Stomach (tissue), 9 donors: ENCODE measurements around the gene PHF20. TPM values are rescaled to one million over a fixed set of nuclear protein-coding genes. Genes with fewer than 3 reads are reported as not detected.
"Not testable (repeated sequence)": the region's sequence is repeated elsewhere in the genome, so short reads cannot be mapped to it uniquely, and the experiment has no call there.

ENCODE experiments used
- DNase-seq, 2 donors: peaks; one replicate each; pipeline versions ENCODE4 v3.0.0 to v3.0.0-alpha.2; 2013 to 2019
- H3K27ac ChIP-seq, 5 donors: fragments of 200-600 bp in 4 of 5; sonication (generic) in 4 of 5; one replicate each; pipeline ENCODE4 v1.5.1; 2013 to 2019; ENCODE audit warnings: mild to moderate bottlenecking in 1 of 5, moderate library complexity in 1 of 5
- H3K27me3 ChIP-seq, 3 donors: fragments of 200-600 bp; sonication (generic); one replicate each; pipeline ENCODE4 v1.5.1; 2017 to 2019; ENCODE audit warnings: mixed run types in 1 of 3
- H3K36me3 ChIP-seq, 4 donors: fragments of 200-600 bp; sonication (generic); 1 replicate in 3 of 4; 2 replicates in 1 of 4; pipeline ENCODE4 v1.5.1; 2016 to 2019
- H3K4me1 ChIP-seq, 4 donors: fragments of 200-600 bp; sonication (generic); one replicate each; pipeline ENCODE4 v1.5.1; 2016 to 2019
- H3K4me3 ChIP-seq, 4 donors: fragments of 200-600 bp; sonication (generic) in 3 of 4; one replicate each; pipeline ENCODE4 v1.5.1; 2016 to 2019; ENCODE audit warnings: mild to moderate bottlenecking in 1 of 4
- H3K9me3 ChIP-seq, 4 donors: fragments of 200-600 bp; sonication (generic); one replicate each; pipeline ENCODE4 v1.5.1; 2016 to 2019
- CTCF ChIP-seq, 7 experiments: fragments of 450-650 bp in 4 of 7; fragments of 200-600 bp in 3 of 7; sonication (generic) in 3 of 7; IDR thresholded peaks; one replicate each; pipeline ENCODE4 v1.5.1; 2016 to 2019; ENCODE audit warnings: antibody characterized with exemption in 7 of 7, control low read depth in 2 of 7, mild to moderate bottlenecking in 1 of 7
- EP300 ChIP-seq: sonication (generic); formaldehyde crosslinking; IDR thresholded peaks from one replicate; pipeline ENCODE4 v1.6.1; 2017; ENCODE audit warnings: antibody characterized with exemption
- POLR2A ChIP-seq, 4 donors: fragments of 450-650 bp; IDR thresholded peaks; one replicate each; pipeline ENCODE4 v1.6.1; 2016; ENCODE audit warnings: antibody characterized with exemption in 4 of 4, control low read depth in 2 of 4, mild to moderate bottlenecking in 1 of 4, moderate library complexity in 1 of 4
- POLR2AphosphoS5 ChIP-seq, 3 donors: sonication (generic); formaldehyde crosslinking; IDR thresholded peaks; one replicate each; pipeline ENCODE4 v1.6.1; 2016; ENCODE audit warnings: antibody characterized with exemption in 3 of 3
- WGBS, 5 donors: extraction: QIAGEN DNeasy Blood & Tissue Kit in 3 of 5; methylation state at CpG; one replicate each; pipeline versions ENCODE4 v1.1.5 to v1.1.7; 2013 to 2018; 5-methylcytosine and 5-hydroxymethylcytosine counted together
- intact Hi-C: fragments of 100-400 bp; cut with DNase I; formaldehyde crosslinking; loops from one replicate; pipeline ENCODE4 v1.15.1; 2023; ENCODE audit warnings: low total_unique reads
- polyA plus RNA-seq, 3 donors: library from polyadenylated mRNA; stranded (reverse); fragments of 200-250 nt; gene quantifications; one replicate each; pipeline ENCODE4 v1.2.3, GENCODE V29; 2013
- total RNA-seq, 5 donors: library from RNA; depleted of rRNA; stranded (reverse); fragments of >200 nt; gene quantifications; one replicate each; pipeline versions ENCODE4 v1.1.0 to v1.2.3, GENCODE V29; 2014 to 2016
- donor health status: healthy with polysubstance abuse.
- donor health status: Bipolar disorder and iron deficiency.
- donor health status: healthy.

Gene PHF20
- total and polyA plus RNA-seq, 8 donors: 18.3 to 135 (median 31.5) TPM

- Histone ChIP-seq H3K36me3 (peaks cover 20 to 77% (median 69%) of the 10 kb centered on the region in 4 donors), H3K27me3 (no peaks in the 10 kb centered on the region), H3K4me1 (peaks cover 0 to 13% (median 7%) of the 10 kb centered on the region in 4 donors), H3K4me3 (no peak overlapping the region), H3K27ac (no peak overlapping the region), H3K9me3 (peaks cover 3 to 21% (median 15%) of the 10 kb centered on the region in 4 donors)
- intact Hi-C loops: no loop called here
- no peak for DNase-seq
- TF ChIP-seq POLR2AphosphoS5 (IDR thresholded peaks at IDR 0.05): no peak
- no peak for TF ChIP-seq POLR2A (IDR thresholded peaks at IDR 0.05)
- no peak for TF ChIP-seq EP300
- no peak for TF ChIP-seq CTCF (IDR thresholded peaks at IDR 0.05)
- 90 to 96% (median 92%) methylated on average over 6 of the region's 6 CpGs for WGBS, 5 donors
These were observed 73.7 kb downstream of the PHF20 start for GRCh38 chr20:35845561-35845960.

- H3K27ac ChIP-seq: no peak overlapping the region
- TF ChIP-seq POLR2A (IDR thresholded peaks at IDR 0.05): no peak
- WGBS, 5 donors: 44 to 66% (median 58%) methylated on average over 4 of the region's 4 CpGs
- no peak for DNase-seq
- intact Hi-C loops: no loop called here
- H3K4me3 ChIP-seq: no peak overlapping the region
- no peaks in the 10 kb centered on the region for H3K27me3 ChIP-seq
- H3K9me3 ChIP-seq: no peaks in the 10 kb centered on the region
- H3K4me1 ChIP-seq: peaks cover 0 to 31% (median 14%) of the 10 kb centered on the region in 4 donors
- H3K36me3 ChIP-seq: peaks cover 3 to 70% (median 68%) of the 10 kb centered on the region in 4 donors
These were observed 77.9 kb downstream of the PHF20 start for GRCh38 chr20:35849706-35850105.

- intact Hi-C loops: not testable (repeated sequence)
- WGBS, 5 donors: 37 to 64% (median 55%) methylated on average over 8 of the region's 8 CpGs
These were observed 79.8 kb downstream of the PHF20 start for GRCh38 chr20:35851659-35852058.

GRCh38 chr20:35854713-35855348 lies 83.0 kb downstream of the PHF20 start:
- no peak overlapping the region for H3K27ac ChIP-seq
- no peak for TF ChIP-seq POLR2AphosphoS5 (IDR thresholded peaks at IDR 0.05)
- no peaks in the 10 kb centered on the region for H3K9me3 ChIP-seq
- H3K4me3 ChIP-seq: no peak overlapping the region
- DNase-seq: no peak
- H3K36me3 ChIP-seq: peaks cover 3 to 55% (median 39%) of the 10 kb centered on the region in 4 donors
- WGBS, 5 donors: 85 to 98% (median 97%) methylated on average over 2 of the region's 2 CpGs
- intact Hi-C loops: no loop called here
- peaks cover 0 to 21% (median 11%) of the 10 kb centered on the region in 4 donors for H3K4me1 ChIP-seq
- no peaks in the 10 kb centered on the region for H3K27me3 ChIP-seq

More at GRCh38 chr20:35851659-35852058, 79.8 kb downstream of the PHF20 start:
- H3K27me3 ChIP-seq, H3K9me3 ChIP-seq, H3K27ac ChIP-seq, DNase-seq, H3K4me3 ChIP-seq: not testable (repeated sequence)
- Histone ChIP-seq H3K4me1 (peaks cover 0 to 31% (median 15%) of the 10 kb centered on the region in 4 donors), H3K36me3 (peaks cover 3 to 69% (median 52%) of the 10 kb centered on the region in 4 donors)

- Histone ChIP-seq H3K4me1 (peaks cover 0 to 18% (median 9%) of the 10 kb centered on the region in 4 donors), H3K36me3 (peaks cover 3 to 55% (median 39%) of the 10 kb centered on the region in 4 donors)
- H3K27ac ChIP-seq, H3K27me3 ChIP-seq, intact Hi-C loops, H3K9me3 ChIP-seq, H3K4me3 ChIP-seq, DNase-seq: not testable (repeated sequence)
- WGBS, 5 donors: 94 to 99% (median 98%) methylated on average over 4 of the region's 4 CpGs
These were observed 83.8 kb downstream of the PHF20 start for GRCh38 chr20:35855641-35856040.

GRCh38 chr20:35856866-35857265 lies 85.1 kb downstream of the PHF20 start:
- 77 to 87% (median 84%) methylated on average over 4 of the region's 4 CpGs for WGBS, 5 donors
- TF ChIP-seq CTCF (IDR thresholded peaks at IDR 0.05) (no peak), POLR2A (IDR thresholded peaks at IDR 0.05) (no peak), POLR2AphosphoS5 (IDR thresholded peaks at IDR 0.05) (no peak), EP300 (no peak)
- intact Hi-C loops: no loop called here
- H3K36me3 ChIP-seq: peaks cover 2 to 51% (median 40%) of the 10 kb centered on the region in 4 donors
- no peak overlapping the region for H3K27ac ChIP-seq
- peaks cover 0 to 10% (median 3%) of the 10 kb centered on the region in 4 donors for H3K4me1 ChIP-seq
- no peaks in the 10 kb centered on the region for H3K27me3 ChIP-seq
- H3K9me3 ChIP-seq: no peaks in the 10 kb centered on the region
- H3K4me3 ChIP-seq: no peak overlapping the region
- no peak for DNase-seq
